Vagina (tissue), 2 donors: ENCODE data around the gene ATG14.

Experiments used
- POLR2A ChIP-seq, 2 donors: fragments of 450-650 bp; IDR thresholded peaks; one replicate each; pipeline ENCODE4 v1.6.1; 2017; ENCODE audit warnings: antibody characterized with exemption in 2 of 2, mild to moderate bottlenecking in 2 of 2, moderate library complexity in 2 of 2
- POLR2AphosphoS5 ChIP-seq, 2 donors: sonication (generic); formaldehyde crosslinking; IDR thresholded peaks; one replicate each; pipeline ENCODE4 v1.9.0; 2017; ENCODE audit warnings: antibody characterized with exemption in 2 of 2, mild to moderate bottlenecking in 2 of 2, low read depth in 1 of 2; ENCODE audit not compliant: insufficient read depth in 1 of 2
- TF ChIP-seq, protein P1 (sequence below), 3 experiments: fragments of 450-650 bp in 2 of 3; fragments of 200-600 bp in 1 of 3; sonication (generic) in 1 of 3; IDR thresholded peaks; one replicate each; pipeline ENCODE4 v1.5.1; 2017 to 2019; ENCODE audit warnings: antibody characterized with exemption in 3 of 3, mild to moderate bottlenecking in 2 of 3, moderate library complexity in 2 of 3

DNA sequence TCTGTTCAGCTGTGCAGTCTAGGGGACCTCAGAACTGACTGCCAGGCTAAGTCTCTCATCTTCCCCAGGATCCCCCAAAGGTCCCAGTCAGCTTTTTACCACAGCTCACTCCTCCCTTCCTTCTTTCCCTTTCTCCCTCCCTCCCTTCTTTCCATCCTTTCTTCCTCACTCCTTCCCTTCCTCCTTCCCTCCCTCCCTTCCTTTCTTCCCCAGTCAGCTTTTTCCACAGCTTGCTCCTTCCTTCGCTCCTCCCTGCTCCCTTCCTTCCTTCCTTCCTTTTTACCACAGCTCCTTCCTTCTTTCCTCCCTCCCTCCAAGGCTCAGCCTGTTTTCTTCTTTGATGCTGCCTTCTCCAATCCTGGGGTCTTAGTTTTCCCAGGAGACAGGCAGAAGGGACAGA is 39.2 kb downstream of the ATG14 start:
- no peak for TF ChIP-seq POLR2AphosphoS5 (IDR thresholded peaks at IDR 0.05; ENCODE audit: insufficient read depth in 1 of 2, low read depth in 1 of 2)
- TF ChIP-seq, protein P1, sequence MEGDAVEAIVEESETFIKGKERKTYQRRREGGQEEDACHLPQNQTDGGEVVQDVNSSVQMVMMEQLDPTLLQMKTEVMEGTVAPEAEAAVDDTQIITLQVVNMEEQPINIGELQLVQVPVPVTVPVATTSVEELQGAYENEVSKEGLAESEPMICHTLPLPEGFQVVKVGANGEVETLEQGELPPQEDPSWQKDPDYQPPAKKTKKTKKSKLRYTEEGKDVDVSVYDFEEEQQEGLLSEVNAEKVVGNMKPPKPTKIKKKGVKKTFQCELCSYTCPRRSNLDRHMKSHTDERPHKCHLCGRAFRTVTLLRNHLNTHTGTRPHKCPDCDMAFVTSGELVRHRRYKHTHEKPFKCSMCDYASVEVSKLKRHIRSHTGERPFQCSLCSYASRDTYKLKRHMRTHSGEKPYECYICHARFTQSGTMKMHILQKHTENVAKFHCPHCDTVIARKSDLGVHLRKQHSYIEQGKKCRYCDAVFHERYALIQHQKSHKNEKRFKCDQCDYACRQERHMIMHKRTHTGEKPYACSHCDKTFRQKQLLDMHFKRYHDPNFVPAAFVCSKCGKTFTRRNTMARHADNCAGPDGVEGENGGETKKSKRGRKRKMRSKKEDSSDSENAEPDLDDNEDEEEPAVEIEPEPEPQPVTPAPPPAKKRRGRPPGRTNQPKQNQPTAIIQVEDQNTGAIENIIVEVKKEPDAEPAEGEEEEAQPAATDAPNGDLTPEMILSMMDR (IDR thresholded peaks at IDR 0.05), result no peak
- no peak for TF ChIP-seq POLR2A (IDR thresholded peaks at IDR 0.05)
